Activated CD4-positive, alpha-beta T cell treated with anti-CD3 and anti-CD28 coated beads for 4 hours (primary cell): ENCODE results near the gene CST4.
"Not testable (repeated sequence)": the region's sequence is repeated elsewhere in the genome, so short reads cannot be mapped to it uniquely, and the experiment has no call there.

ENCODE experiments used
- DNase-seq, 2 donors: peaks; one replicate each; pipeline ENCODE4 v3.0.0-alpha.2; 2020

CST4 gene

DNA sequence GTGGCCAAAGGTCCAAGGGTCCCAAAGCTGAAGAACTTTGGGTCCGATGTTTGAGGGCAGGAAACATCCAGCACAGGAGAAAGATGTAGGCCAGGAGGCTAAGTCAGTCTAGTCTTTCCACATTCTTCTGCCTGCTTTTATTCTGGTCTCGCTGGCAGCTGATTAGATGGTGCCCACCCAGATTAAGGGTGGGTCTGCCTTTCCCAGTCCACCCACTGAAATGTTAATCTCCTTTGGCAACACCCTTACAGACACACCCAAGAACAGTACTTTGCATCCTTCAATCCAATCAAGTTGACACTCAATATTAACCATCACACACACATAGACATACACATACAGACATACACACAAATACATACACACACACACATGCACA lies 29.2 kb downstream of the CST4 start:
- DNase-seq = not testable (repeated sequence)

DNA sequence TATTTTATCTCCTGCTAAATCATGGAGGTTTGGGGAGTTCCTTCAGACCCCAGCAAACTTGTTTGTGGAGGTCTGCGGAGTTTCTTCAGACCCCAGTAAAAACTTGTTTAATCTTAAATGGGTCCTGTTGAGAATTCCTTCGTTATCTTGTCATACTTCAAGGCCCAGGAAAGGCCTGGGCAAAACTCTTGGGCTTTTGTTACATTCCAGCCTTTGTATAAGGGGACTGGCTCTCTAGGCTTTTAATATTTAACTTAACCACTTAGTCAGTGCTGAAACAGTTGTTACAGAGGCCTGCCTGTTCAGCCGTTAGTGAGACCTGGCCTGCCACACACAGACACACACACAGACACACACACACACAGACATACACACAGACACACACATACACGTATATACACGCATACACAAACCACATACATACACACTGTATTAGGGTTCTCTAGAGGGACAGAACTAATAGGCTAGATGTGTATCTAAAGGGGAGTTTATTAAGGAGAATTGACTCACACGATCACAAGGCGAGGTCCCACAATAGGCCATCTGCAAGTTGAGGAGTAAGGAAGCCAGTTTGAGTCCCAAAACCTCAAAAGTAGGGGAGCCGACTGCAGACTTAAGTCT lies 29.7 kb downstream of the CST4 start:
- no peak for DNase-seq

DNA sequence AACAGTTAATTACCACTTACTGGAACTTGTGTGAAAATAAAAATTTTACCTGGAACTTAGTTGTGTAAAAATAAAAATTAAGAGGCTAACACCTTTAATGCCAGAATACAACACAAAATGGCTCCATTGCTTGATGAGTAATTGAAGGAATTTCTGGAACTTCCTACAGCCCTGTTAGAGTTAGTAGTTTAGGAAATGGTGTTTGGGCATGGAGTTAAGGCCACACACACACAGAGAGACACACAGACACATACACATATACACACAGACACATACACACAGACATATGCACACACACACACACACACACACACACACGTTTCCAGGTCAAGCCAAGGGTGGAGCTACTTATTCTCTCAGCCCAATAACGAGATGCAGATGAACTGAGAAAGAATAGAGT lies 30.5 kb downstream of the CST4 start:
- no peak for DNase-seq

DNA sequence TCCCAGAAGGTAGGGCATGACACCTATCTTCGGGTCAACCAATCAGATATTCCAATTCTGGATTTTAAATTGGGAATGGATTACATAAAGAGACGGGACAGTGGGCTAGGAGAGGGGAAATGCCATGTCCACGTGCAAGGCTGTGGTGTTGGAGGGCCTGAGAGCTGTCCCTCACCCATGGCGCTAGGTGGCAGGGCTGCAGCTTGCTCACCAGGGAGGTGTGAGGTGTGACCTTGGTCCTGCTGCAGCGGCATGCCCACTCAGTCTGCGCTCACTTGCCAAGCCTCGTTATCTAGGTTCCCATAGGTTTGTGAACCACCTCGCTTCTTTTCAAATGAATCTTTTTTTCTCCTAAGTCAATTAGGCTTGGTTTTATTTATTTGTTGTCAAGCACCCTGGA lies 31.6 kb downstream of the CST4 start:
- DNase-seq = no peak

DNA sequence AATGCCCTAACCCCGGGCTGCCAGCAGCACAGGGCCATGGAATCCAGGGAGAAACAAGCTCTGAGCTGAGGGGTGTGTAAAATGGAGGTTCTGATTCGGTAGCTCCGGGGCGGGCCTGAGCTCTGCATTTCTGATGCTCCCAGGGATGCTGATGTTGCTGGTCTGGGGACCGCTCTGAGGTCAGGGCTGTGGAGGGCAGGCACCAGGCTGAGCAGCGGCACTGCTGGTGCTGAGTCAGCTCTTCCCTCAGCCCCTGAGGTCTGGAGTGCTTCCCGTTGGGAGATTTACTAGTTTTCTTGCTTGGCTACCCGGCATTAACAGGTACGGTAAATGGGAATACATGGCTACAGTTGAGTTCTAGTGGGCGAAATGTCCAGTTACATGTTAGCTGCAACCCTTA lies 32.5 kb downstream of the CST4 start:
- DNase-seq = no peak

DNA sequence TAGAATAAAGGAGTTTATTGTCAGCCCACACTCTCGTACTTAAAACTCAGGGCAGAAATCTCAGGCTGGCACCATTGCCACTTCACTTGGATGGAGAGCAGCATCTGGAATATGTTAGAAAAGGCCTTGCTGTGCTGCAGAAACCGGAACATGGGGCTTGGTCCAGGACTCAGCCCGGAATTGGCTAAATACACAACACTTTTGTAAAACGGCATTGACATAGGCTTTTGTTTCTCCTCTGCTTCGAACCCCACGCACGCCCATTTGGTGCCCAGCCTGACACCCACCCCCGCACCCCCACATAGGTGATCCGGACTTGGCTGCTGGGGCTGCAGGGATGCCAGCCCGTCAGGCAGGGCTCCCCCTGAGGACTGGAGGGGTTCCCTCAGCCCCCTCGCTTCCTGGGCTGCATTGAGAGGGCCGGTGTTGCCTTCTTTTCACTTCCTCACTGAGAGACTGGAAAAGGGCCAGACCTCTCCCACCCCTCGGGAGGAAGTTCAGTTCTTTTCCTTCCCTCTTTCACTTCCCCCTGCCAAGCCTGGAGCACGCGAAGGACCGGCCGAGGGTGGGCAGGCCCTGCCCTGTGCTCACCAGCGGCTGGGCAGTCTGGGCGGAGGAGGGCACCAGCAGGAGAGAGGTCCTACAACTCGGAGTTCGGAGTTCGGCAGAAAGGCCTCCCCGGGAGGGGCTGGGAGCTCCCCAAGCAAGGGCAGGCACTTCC lies 33.2 kb downstream of the CST4 start:
- no peak for DNase-seq

DNA sequence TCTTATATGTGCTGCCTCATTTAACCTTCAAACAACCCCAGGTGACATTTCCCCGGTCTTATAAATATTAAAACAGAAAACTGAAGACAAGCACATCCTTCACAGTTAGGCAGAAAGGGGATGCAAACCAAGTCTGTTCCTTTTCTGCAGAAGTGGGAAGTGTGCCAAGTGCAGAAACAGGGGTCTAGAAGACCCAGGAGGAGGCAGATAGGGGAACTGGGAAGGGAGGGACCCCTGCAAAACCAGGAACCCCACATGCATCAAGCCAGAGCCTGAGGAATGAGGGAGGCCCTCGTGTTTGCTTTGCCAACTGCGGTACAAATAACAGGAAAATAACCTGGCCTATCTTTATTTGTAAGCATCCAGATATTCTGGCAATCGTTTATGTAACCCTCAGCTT lies 34.1 kb downstream of the CST4 start:
- DNase-seq = no peak

DNA sequence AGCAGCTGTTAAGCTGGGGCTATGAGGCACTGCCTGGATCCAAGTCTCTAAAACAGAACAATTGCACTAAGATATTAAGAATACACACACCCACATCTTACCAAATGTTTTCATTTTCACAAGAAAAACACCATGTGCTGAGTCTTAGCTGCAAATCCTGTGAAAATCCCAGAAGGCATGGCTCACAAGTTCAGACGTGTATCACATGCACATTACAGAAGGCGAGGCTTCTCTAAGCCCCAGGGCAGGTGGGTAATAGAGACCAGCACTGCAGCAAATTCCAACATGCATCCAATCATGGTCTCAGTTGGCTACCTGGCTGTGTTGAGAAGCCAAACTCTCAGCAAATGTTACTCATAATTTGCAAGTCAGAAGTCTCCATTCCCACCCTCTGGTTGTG lies 34.8 kb downstream of the CST4 start:
- no peak for DNase-seq

DNA sequence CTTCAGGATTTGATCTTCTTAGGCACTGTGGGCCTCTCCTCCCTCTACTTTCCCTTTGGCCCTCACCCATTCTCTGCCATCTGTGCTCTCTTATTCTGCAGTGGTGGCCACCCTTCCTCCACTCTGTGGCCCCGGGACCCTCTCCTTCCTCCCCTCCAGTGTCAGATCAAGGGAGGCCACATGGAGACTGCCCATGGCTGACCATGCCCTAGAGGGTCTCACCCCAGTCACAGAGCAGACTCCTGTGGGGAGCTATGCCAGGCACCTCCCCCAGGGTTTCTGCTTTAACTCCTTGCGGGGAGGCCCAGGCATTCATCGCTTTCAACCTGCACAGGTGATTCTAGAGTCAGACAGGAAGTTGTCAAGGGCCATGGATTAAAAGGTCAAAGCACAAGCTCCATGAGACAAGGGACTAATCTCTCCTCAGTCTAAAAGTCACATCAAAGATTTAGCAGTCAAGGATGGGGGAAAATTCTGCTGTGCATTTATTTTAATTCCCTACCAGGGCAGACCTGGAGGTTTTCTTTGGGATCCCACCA lies 35.4 kb downstream of the CST4 start:
- DNase-seq = no peak

DNA sequence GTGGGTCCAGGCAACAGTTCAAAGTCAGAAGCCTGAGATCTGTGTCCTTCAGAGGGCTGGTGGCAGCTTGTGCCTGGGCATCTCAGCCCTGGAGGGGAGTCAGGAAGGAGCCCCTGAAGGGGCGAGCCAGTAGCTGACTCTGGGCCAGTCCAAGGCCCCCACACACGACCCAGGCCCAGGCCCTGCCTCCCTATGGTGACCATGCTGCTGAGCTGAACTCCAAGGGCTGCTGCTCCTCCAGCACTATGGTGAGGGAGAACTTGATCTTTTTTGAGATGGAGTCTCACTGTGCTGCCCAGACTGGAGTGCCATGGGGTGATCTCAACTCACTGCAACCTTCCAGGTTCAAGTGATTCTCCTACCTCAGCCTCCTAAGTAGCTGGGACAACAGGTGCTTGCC lies 35.9 kb downstream of the CST4 start:
- no peak for DNase-seq

DNA sequence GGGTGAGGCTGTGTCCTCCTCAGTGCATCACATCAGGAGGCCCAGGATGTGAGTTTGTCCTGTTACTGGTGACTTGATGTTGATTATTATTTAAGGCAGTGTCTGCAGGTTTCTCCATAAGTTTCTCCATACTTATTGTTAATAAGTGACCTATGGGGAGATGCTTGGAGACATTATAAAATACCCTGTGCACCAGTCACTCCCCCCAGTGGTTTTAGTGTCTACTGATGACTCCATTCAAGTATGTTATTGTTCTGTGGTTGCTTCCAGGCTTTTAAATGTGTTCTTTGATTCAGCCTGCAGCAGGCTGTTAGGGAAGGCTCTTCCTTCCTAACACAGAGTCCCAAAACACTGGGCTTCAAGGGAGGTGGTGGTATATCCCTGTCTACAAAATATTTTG lies 36.5 kb downstream of the CST4 start:
- DNase-seq = no peak

DNA sequence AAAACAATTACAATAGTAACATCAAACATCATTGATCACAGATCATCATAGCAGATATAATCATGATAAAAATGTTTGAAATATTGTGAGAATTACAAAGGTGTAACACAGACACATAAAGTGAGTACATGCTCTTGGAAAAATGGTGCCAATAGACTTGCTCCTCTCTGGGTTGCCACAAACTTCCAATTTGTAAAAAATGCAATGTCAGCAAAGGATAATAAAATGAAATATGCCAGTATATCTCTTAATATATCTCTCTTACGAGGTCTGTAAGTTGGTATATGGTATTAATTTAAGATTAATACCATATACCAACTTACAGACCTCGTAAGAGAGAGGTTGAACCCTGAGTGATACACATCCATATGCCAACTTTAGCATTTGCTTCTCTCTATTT lies 37.7 kb downstream of the CST4 start:
- no peak for DNase-seq

DNA sequence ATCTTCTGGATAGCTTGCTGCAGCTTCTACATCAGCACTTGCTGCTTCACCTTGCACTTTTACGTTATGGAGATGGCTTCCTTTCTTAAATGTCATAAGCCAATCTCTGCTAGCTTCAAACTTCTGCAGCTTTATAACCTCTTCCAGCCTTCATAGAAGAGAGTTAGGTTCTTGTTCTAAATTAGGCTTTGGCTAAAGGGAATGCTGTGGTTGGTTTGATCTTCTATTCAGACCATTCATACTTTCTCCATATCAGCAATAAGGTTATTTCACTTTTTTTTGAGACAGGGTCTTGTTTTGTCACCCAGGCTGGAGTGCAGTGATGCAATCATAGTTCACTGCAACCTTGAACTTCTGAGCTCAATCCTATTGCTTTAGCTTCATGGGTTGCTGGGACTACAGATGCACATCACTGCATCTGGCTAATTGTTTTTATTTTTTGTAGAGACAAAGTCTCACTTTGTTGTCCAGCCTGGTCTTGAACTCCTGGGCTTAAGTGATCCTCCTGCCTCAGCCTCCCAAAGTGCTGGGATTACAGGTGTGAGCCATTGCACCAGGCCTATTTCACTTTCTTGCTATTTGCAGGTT lies 38.9 kb downstream of the CST4 start:
- no peak for DNase-seq

DNA sequence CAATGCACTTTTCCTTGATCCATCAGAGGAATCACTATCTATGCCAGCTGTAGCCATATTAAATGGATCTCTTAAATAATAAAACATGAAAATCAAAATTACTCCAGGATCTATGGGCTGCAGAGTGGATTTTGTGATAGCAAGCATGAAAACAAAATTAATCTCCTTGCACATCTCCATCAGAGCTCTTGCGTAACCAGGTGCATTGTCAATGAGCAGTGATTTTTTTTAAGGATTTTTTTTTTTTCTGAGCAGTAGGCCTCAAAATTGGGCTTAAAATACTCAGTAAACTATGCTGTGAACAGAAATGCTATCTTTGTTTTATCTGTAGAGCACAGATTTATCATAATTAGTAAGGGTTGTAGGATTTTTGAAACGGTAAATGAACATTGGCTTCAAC lies 39.6 kb downstream of the CST4 start:
- DNase-seq = no peak

DNA sequence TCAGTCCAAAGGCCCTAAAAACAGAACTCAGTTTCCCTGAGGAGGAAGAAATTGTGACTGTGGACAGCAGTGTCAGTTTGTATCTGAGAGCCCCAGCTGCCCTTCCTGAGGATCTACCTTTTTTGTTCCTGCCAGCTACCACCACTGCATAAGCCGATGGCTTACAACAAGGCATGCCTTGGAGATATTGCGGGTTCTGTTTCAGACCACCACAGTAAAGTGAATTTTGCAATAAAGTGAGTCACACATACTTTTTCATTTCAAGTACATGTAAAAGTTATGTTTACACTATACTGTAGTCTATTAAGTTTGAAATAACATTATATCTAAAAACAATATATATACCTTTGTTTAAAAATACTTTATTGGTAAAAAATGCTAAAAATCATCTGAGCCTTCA lies 41.5 kb downstream of the CST4 start:
- DNase-seq = no peak

DNA sequence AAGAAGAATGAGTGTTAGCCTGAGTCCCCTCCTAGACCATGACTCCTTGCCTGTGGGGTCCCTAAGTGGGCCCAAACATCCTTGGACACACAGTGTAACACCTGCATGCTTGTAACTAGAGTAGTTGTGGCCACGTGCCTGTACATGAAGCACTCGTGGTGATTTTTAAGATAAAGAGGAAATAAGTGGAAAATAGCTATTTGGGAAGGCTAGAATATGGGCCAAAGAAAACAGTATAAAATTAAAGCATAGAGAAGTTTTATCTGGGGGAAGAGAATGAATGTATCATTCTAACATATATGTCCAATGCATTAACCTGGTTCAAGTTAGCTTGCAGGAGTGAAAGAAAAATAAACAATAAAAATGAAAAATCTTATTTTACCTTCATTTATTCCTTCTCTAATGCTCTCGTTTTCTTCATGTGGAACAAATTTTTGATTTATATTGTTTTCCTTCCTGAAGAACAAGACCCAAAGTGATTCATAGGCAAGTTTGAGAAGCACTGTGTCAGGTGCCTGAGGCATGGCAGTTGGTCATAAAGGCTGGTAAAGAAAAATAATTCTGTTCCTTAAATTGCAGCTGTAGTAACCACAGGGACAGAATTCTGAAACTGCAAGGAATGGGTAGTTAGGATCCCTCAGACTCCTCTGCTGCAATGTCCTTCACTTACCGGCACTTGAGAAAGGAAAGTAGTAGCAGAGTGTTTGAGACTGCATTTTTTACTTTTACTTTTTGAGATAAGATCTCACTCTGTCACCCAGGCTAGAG lies 42.5 kb downstream of the CST4 start:
- DNase-seq = no peak

DNA sequence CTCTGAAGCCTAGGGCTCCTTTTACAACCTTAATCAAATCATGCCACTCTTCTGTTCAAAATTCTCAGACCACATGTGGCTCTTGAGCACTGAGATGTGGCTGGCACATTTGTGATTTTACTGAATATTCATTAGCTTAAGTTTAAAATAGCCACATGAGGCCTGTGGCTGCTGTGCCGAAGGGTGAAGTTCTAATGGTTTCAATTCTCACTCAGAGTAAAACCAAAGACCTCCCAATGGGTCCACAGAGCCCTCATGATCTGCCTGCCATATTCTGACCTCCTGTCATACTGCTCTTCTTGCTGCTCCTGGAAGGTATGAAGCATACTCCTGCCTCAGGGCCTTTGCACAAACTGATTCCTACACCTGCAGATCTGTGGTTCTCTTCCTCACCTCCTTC lies 43.3 kb downstream of the CST4 start:
- DNase-seq = no peak

DNA sequence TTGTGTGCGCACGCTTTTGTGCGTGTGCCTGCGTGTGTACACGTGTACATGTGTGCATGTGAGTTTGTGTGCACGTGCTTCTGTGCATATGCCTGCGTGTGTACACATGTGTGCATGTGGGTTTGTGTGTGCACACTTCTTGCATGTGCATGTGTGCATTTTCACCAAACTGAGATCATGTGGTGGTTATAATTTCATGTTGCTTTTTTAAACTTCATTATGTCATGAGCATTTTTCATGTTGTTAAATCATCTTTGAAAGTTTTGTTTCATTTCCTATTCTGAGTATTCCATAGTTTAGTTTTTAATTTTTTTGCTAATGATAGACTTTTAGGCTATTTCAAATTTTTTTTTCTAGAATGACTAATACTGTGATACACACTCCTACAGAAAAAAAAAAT lies 44.7 kb downstream of the CST4 start:
- no peak for DNase-seq

DNA sequence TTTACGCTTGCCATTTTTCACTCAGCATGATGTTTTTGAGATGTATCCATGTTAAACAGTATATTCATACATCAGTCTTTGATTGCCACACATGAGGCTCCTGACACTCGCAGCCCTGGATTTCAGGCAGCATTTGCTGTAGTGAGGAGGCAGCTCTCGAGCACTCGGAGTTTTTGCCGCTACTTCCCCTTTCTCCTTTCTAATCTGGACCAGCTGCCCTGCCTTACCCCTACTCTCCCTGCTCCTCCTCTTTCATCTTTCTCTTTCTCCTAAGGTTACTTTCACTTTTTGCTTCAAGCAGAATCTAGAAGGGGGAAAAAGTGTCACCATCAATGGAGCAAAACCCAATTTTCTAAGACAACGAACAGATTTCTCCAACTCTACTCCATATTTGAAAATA lies 45.2 kb downstream of the CST4 start:
- no peak for DNase-seq

DNA sequence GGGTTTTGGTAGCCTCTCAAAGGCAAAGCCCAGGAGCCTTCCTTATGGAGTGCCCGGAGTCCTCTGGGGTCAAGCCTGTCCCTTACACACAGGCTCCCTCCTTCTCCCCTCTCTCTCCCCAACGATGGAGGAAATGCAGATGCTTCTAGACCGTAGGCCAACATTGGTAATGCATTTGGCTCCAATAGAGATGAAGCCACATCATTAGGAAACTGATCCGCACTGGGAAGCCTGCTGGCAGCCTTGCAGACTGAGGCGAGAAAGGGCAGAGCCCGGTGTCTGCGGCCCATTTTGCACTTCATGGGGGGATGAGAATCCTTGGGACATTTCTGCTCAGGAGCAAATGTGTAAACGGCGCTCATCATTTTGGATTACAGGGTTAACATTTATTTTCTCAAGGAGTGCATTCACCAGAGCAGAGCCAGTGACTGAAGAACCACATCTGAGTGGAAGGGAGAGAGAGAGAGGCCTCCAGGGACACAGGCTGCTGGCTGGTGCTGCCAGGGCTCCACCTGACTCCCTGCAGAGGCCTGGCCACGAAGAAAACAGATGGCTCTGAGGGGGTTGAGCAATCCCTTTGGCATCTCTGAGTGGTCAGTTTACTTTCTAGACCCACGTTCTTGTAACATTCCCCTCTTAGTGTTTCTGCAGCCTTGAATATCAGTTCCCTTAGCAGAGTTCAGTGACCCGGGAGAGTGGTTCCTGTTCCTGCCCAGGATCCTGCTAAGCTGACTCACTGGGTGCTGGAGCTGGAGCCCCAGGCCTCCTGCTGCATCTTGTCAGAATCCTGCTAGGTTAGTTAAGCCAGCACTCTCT lies 46.7 kb downstream of the CST4 start:
- DNase-seq = no peak

DNA sequence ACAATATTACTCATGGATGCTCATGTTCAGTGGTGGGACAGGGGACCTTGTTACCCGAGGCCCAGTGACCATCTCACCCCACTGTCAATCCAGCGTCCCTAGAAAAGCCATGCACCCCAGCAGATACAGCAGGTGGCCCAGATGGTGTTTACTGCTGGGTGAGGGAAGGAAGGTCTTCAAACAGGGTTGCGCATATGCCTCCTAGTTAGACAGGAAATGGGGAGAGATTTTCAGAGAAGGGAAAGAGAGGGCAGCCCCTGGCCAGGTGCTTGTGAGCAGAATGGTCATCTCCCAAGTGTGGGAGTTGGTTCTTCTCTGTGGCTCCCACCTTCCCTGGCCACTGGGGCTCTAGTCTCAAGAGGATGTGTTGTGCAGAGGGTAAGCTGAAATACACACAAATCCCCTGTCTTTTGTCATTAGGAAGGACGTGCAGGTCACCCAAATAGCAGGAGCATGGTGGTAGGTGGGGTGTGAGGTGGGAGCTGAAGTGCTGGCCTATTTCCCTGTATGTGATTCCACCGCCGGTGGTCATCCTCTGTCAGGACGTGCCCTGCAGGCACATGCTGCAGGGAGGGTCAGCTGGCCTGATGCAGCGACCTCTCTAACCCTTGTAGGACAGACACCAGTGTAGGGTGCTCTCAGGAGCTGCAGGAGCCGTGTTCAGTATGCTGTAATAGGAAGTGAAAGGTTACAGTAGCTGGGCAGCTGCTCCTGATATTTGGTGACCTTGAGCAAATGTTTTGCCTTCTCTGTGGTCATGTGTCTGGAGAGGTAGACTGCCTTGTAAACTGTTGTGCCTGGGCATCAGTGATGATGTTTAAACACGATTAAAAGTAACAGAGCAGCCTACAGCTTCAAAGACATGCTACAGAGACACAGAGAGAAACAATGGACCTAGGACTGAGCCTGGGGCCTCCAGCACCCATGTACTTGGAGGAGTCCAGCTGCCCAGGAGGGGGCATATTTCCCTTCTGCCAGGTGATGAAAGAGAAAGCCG lies 47.9 kb downstream of the CST4 start:
- DNase-seq = no peak
